ENCODE results near the gene UBE2M.
A peak's percentile ranks its signal among the peaks of the same experiment; 100 is the strongest.

UBE2M gene

DNA sequence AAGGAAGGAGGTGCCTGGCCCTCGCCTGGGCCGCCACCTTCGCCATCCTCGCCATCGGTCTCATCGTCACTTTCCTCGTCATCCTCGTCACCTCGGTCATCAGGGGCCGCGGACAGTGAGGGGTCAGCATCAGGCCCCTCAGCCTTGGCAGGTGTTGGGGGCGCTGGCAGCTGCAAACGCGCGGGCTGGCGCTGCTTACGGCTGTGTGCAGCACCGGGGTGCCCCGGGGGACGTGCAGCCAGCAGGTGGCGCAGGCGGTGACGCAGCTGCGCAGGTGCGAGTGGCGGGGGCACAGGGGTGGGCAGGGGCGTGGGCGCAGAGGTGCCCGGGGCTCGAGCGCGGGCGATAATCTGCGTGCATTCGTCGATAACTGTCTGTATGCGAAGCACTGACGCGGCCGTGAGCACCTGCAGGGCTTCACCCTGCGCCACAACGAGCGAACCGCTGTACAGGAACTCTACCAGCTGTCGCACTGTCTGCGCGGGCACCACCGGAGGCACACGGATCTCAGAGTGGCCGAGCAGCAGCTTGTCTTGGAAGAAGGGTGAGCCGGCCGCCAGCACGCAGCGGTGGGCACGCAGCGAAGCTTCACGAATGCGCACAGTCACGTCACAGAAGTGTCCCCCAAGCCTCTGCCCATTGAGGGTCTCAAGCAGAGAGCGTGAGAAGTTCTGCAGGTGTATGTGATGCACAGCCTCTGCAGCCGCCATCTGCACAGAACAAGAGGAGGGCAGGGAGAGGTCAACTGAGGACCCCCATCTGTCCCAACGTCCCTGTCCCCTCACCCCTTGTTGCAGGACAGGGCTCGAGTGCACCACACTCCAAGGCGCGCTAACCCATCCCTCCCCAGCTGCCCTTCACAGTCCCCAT, 41.2 kb downstream of the UBE2M start:
- H3K4me3 ChIP-seq (ENCODE audit: control insufficient read depth in 1 of 7, extremely low read depth in 1 of 7, insufficient read depth in 4 of 7, low read depth in 2 of 7, low read length in 6 of 7): peak overlapping the region in 1 of 7 experiments; percentile 2
- no peak overlapping the region for H3K27ac ChIP-seq (ENCODE audit: insufficient read depth in 1 of 2, low read depth in 1 of 2, low read length in 2 of 2, poor library complexity in 1 of 2, severe bottlenecking in 2 of 2)
- H3K4me1 ChIP-seq (ENCODE audit: control extremely low read depth in 1 of 4, control insufficient read depth in 4 of 4, insufficient read depth in 4 of 4, low read length in 3 of 4): peaks cover 0 to 48% (median 43%) of the 10 kb centered on the region in 4 experiments
- CTCF ChIA-PET: interaction anchor here (1.0 to 8.8 kb wide), 6 partner anchors 8 to 144 kb away, joined by 3 to 139 read pairs (median 19); partner anchors contain the start of genes CHMP2A and UBE2M
- no peak for DNase-seq
- H3K27me3 ChIP-seq (replicated peaks in 2 of 5; ENCODE audit: control insufficient read depth in 4 of 5, insufficient read depth in 5 of 5, low read length in 4 of 5): no peaks in the 10 kb centered on the region
- POLR2A ChIA-PET: no interaction called here
- H3K9me3 ChIP-seq (ENCODE audit: control extremely low read depth in 1 of 5, control insufficient read depth in 4 of 5, insufficient read depth in 2 of 5, low read depth in 1 of 5, low read length in 4 of 5): no peaks in the 10 kb centered on the region
- WGBS (ENCODE audit: insufficient coverage): 97% methylated on average over 63 of the region's 65 CpGs
- H3K36me3 ChIP-seq (ENCODE audit: control insufficient read depth in 4 of 4, insufficient read depth in 4 of 4, low read length in 3 of 4): peaks cover 0 to 23% (median 18%) of the 10 kb centered on the region in 4 experiments

DNA sequence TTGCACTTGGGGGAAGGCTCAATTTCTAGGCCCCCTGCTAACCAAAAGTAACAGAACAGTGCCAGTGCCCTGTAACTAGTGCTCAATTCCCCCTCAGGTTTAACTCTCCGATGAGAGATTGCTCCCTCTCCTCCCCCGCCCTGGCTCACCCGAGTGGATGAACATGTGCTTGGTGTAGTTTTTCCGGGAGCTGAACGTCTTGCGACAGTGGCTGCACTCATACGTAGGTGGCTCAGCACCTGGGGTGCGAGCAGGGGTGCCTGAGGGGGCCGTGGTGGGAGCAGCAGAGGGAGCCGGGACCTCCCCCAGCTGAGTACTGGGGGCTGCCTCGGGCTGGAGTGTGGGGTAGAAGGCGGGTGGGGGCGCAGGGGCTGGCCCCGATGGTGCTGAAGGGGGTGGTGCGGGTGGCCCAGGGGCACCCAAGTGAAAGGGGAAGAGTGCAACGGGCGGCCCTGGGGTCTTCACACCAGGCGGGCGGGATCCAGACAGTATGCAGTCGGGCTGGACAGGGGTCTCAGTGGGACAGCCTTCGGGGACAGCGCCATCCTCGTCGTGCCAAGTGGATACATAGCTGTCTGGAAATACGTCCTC, 42.1 kb downstream of the UBE2M start:
- Histone ChIP-seq H3K4me1 (ENCODE audit: control extremely low read depth in 1 of 4, control insufficient read depth in 4 of 4, insufficient read depth in 4 of 4, low read length in 3 of 4) (peaks cover 0 to 48% (median 43%) of the 10 kb centered on the region in 4 experiments), H3K27me3 (replicated peaks in 2 of 5; ENCODE audit: control insufficient read depth in 4 of 5, insufficient read depth in 5 of 5, low read length in 4 of 5) (no peaks in the 10 kb centered on the region), H3K36me3 (ENCODE audit: control insufficient read depth in 4 of 4, insufficient read depth in 4 of 4, low read length in 3 of 4) (peaks cover 0 to 23% (median 18%) of the 10 kb centered on the region in 4 experiments), H3K4me3 (ENCODE audit: control insufficient read depth in 1 of 7, extremely low read depth in 1 of 7, insufficient read depth in 4 of 7, low read depth in 2 of 7, low read length in 6 of 7) (no peak overlapping the region), H3K9me3 (ENCODE audit: control extremely low read depth in 1 of 5, control insufficient read depth in 4 of 5, insufficient read depth in 2 of 5, low read depth in 1 of 5, low read length in 4 of 5) (no peaks in the 10 kb centered on the region), H3K27ac (ENCODE audit: insufficient read depth in 1 of 2, low read depth in 1 of 2, low read length in 2 of 2, poor library complexity in 1 of 2, severe bottlenecking in 2 of 2) (no peak overlapping the region)
- WGBS (ENCODE audit: insufficient coverage): 97% methylated on average over 24 of the region's 25 CpGs
- DNase-seq: no peak
- ChIA-PET CTCF (interaction anchor here (5.4 to 8.8 kb wide), 3 partner anchors 38 to 62 kb away, joined by 33 to 139 read pairs (median 59); partner anchors contain the start of genes CHMP2A and UBE2M), POLR2A (no interaction called here)

DNA sequence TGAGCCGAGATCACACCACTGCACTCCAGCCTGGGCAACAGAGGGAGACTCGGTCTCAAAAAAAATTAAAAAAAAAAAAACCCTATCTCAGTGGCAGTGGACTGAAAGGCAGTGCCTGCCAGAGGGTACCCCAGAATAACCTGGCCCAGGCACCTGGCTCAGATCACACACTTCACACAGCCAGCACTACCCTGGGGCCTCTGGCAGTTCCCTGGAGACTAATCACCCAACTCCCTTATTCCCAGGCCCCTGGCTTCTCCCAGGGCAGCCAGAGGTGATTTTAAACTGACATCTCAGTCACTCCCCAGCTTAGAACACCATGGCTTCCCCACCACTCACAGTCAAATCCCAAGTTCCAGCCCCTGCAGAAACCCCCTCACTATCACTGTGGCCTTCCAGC, 43.2 kb downstream of the UBE2M start:
- Histone ChIP-seq H3K27me3 (replicated peaks in 2 of 5; ENCODE audit: control insufficient read depth in 4 of 5, insufficient read depth in 5 of 5, low read length in 4 of 5) (no peaks in the 10 kb centered on the region), H3K9me3 (ENCODE audit: control extremely low read depth in 1 of 5, control insufficient read depth in 4 of 5, insufficient read depth in 2 of 5, low read depth in 1 of 5, low read length in 4 of 5) (no peaks in the 10 kb centered on the region), H3K27ac (ENCODE audit: insufficient read depth in 1 of 2, low read depth in 1 of 2, low read length in 2 of 2, poor library complexity in 1 of 2, severe bottlenecking in 2 of 2) (no peak overlapping the region), H3K4me1 (ENCODE audit: control extremely low read depth in 1 of 4, control insufficient read depth in 4 of 4, insufficient read depth in 4 of 4, low read length in 3 of 4) (peaks cover 0 to 43% (median 38%) of the 10 kb centered on the region in 4 experiments), H3K36me3 (ENCODE audit: control insufficient read depth in 4 of 4, insufficient read depth in 4 of 4, low read length in 3 of 4) (peaks cover 0 to 26% (median 18%) of the 10 kb centered on the region in 4 experiments), H3K4me3 (ENCODE audit: control insufficient read depth in 1 of 7, extremely low read depth in 1 of 7, insufficient read depth in 4 of 7, low read depth in 2 of 7, low read length in 6 of 7) (no peak overlapping the region)
- ChIA-PET POLR2A (no interaction called here), CTCF (interaction anchor here (1.4 to 8.8 kb wide), 2 partner anchors 38 to 63 kb away, joined by 5 to 139 read pairs; no protein-coding TSS in a partner anchor)
- whole genome bisulfite sequencing (ENCODE audit: insufficient coverage): 100% methylated on average over 1 of the region's 2 CpGs
- DNase-seq: no peak

DNA sequence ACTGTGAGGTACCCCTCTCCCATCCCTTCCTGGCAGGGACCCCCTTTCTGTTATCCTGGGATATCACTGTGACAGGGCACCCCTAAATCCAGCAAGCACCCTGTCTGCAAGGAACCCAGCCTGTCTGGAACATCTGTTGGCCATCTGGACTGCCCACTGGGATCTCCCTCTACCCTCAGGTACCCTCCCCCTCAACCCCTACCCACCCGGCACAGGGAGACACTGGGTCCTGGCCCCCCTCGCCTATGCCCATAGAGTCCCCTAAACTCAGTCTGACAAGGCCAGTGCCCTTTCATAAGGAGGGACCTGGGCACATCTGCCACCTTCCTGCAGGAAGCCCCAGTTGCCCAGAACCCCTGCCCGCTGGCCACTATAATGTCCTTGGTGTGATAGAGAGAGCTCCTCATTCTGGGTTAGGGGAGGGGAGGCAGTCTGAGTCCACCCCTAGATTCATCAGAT, 43.8 kb downstream of the UBE2M start:
- H3K27ac ChIP-seq (ENCODE audit: insufficient read depth in 1 of 2, low read depth in 1 of 2, low read length in 2 of 2, poor library complexity in 1 of 2, severe bottlenecking in 2 of 2): peak overlapping the region; percentile 25 to 69
- POLR2A ChIA-PET: no interaction called here

DNA sequence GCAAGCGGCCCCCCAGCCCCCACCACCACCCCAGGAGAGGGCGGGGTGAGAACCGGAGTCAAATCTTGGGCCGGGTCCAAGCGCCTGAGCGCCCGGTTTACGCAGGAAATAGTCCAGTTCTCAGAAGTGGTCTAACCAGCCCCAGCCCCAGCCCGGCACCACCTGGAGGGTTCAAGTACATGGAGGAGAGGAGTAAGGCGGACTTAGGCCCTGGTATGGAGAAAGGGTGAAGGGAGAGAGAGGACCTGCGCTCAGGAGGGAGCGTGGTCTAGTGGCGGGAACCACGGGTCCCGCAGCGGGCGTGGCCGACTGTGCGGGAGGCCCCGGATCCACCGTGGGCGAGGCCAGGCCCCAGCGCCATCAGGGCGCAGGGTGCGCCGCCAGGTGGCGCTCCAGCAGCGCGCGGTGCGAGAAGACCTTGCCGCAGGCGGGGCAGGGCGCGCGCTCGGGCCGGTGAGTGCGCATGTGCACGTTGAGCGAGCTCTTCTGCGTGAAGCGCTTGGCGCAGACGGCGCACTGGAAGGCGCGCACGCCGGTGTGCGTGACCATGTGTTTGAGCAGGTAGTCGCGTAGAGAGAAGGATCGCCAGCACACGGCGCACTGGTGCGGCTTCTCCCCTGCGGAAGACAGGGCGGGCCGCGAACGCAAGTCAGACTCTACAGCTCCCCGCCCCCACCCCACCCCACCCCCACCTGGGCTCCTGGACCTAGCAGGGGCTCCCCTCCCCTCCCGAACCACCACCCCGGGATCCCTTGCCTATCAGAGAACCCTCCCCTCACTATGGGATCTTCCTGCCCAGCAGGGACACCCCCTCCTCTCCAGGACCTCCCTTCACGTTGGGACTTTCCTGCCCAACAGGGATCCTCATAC, 44.5 kb downstream of the UBE2M start:
- peak overlapping the region in 6 of 7 experiments; percentile 29 to 69 (median 54) for H3K4me3 ChIP-seq (ENCODE audit: control insufficient read depth in 1 of 7, extremely low read depth in 1 of 7, insufficient read depth in 4 of 7, low read depth in 2 of 7, low read length in 6 of 7)
- CTCF ChIA-PET: interaction anchor here (0.5 to 2.1 kb wide), 8 partner anchors 9 to 67 kb away, joined by 3 to 7 read pairs (median 5); no protein-coding TSS in a partner anchor
- H3K36me3 ChIP-seq (ENCODE audit: control insufficient read depth in 4 of 4, insufficient read depth in 4 of 4, low read length in 3 of 4): peaks cover 0 to 26% (median 18%) of the 10 kb centered on the region in 4 experiments
- no peaks in the 10 kb centered on the region for H3K27me3 ChIP-seq (replicated peaks in 2 of 5; ENCODE audit: control insufficient read depth in 4 of 5, insufficient read depth in 5 of 5, low read length in 4 of 5)
- peaks cover 0 to 34% (median 32%) of the 10 kb centered on the region in 4 experiments for H3K4me1 ChIP-seq (ENCODE audit: control extremely low read depth in 1 of 4, control insufficient read depth in 4 of 4, insufficient read depth in 4 of 4, low read length in 3 of 4)
- peak overlapping the region; percentile 25 to 69 for H3K27ac ChIP-seq (ENCODE audit: insufficient read depth in 1 of 2, low read depth in 1 of 2, low read length in 2 of 2, poor library complexity in 1 of 2, severe bottlenecking in 2 of 2)
- 4% methylated on average over 51 of the region's 66 CpGs for WGBS (ENCODE audit: insufficient coverage)
- peak; percentile 93 to 96 (median 94) for DNase-seq
- POLR2A ChIA-PET: no interaction called here
- no peaks in the 10 kb centered on the region for H3K9me3 ChIP-seq (ENCODE audit: control extremely low read depth in 1 of 5, control insufficient read depth in 4 of 5, insufficient read depth in 2 of 5, low read depth in 1 of 5, low read length in 4 of 5)

More for the DNA sequence above, 43.8 kb downstream of the UBE2M start:
- Histone ChIP-seq H3K4me1 (ENCODE audit: control extremely low read depth in 1 of 4, control insufficient read depth in 4 of 4, insufficient read depth in 4 of 4, low read length in 3 of 4) (peaks cover 0 to 38% (median 34%) of the 10 kb centered on the region in 4 experiments), H3K4me3 (ENCODE audit: control insufficient read depth in 1 of 7, extremely low read depth in 1 of 7, insufficient read depth in 4 of 7, low read depth in 2 of 7, low read length in 6 of 7) (peak overlapping the region in 6 of 7 experiments; percentile 26 to 69 (median 54)), H3K27me3 (replicated peaks in 2 of 5; ENCODE audit: control insufficient read depth in 4 of 5, insufficient read depth in 5 of 5, low read length in 4 of 5) (no peaks in the 10 kb centered on the region), H3K36me3 (ENCODE audit: control insufficient read depth in 4 of 4, insufficient read depth in 4 of 4, low read length in 3 of 4) (peaks cover 0 to 26% (median 18%) of the 10 kb centered on the region in 4 experiments), H3K9me3 (ENCODE audit: control extremely low read depth in 1 of 5, control insufficient read depth in 4 of 5, insufficient read depth in 2 of 5, low read depth in 1 of 5, low read length in 4 of 5) (no peaks in the 10 kb centered on the region)
- WGBS (ENCODE audit: insufficient coverage): 69% methylated on average over 2 of the region's 3 CpGs
- CTCF ChIA-PET: interaction anchor here (0.7 to 8.8 kb wide), 7 partner anchors 13 to 66 kb away, joined by 4 to 139 read pairs (median 5); no protein-coding TSS in a partner anchor
- DNase-seq: no peak

DNA sequence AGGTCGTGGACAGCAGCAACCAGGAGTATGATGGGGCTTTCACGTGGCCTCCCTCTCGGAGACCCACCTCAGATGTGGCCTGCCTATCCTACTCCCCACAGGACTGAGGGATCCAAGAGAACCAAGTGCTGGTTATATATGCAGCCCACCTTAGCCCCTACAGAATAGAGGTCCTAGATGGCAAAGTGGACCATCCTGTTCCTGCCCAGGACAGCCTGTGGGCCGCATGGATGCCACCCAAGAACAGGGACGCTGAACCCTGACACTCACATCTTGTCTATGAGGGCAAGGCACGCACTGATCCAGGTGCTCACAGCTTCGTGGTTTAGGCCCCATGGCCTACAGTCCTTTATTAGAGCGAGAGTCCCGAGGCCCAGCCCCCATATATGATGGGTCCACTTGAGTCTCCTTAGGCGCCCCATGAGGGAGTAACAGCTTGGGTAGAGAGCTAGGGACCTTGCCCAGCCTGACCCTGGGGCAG, 45.2 kb downstream of the UBE2M start:
- peaks cover 0 to 26% (median 18%) of the 10 kb centered on the region in 4 experiments for H3K36me3 ChIP-seq (ENCODE audit: control insufficient read depth in 4 of 4, insufficient read depth in 4 of 4, low read length in 3 of 4)
- no peaks in the 10 kb centered on the region for H3K9me3 ChIP-seq (ENCODE audit: control extremely low read depth in 1 of 5, control insufficient read depth in 4 of 5, insufficient read depth in 2 of 5, low read depth in 1 of 5, low read length in 4 of 5)
- POLR2A ChIA-PET: no interaction called here
- no peaks in the 10 kb centered on the region for H3K27me3 ChIP-seq (replicated peaks in 2 of 5; ENCODE audit: control insufficient read depth in 4 of 5, insufficient read depth in 5 of 5, low read length in 4 of 5)
- WGBS (ENCODE audit: insufficient coverage): 95% methylated on average over 7 of the region's 10 CpGs
- no peak overlapping the region for H3K4me3 ChIP-seq (ENCODE audit: control insufficient read depth in 1 of 7, extremely low read depth in 1 of 7, insufficient read depth in 4 of 7, low read depth in 2 of 7, low read length in 6 of 7)
- CTCF ChIA-PET: interaction anchor here (0.5 to 2.1 kb wide), 4 partner anchors 8 to 68 kb away, joined by 3 to 7 read pairs (median 3); no protein-coding TSS in a partner anchor
- peaks cover 0 to 28% (median 26%) of the 10 kb centered on the region in 4 experiments for H3K4me1 ChIP-seq (ENCODE audit: control extremely low read depth in 1 of 4, control insufficient read depth in 4 of 4, insufficient read depth in 4 of 4, low read length in 3 of 4)
- H3K27ac ChIP-seq (ENCODE audit: insufficient read depth in 1 of 2, low read depth in 1 of 2, low read length in 2 of 2, poor library complexity in 1 of 2, severe bottlenecking in 2 of 2): peak overlapping the region in 1 of 2 experiments; percentile 58
- DNase-seq: no peak

All from common myeloid progenitor, CD34-positive (primary cell).